Measurements from ENCODE around the gene RBM43.
"Not testable (repeated sequence)": the region's sequence is repeated elsewhere in the genome, so short reads cannot be mapped to it uniquely, and the experiment has no call there.

Gene RBM43

GRCh38 chr2:151240433-151240832 is 21.2 kb downstream of the RBM43 start:
- in situ Hi-C loops (cut with HindIII; ENCODE audit: low pct_ligation_motif_present, low sequenced_read_pairs) = loop anchor here (25.0 kb wide), 1 partner anchor 1628 kb away; no protein-coding TSS in a partner anchor
- TF ChIP-seq CTCF (IDR thresholded peaks at IDR 0.05; ENCODE audit: low read depth, low read length, missing control alignments) = no peak
- no peaks in the 10 kb centered on the region for H3K36me3 ChIP-seq (replicated peaks)
- no peak overlapping the region for H3K4me3 ChIP-seq (ENCODE audit: low read depth, low read length)
- no peaks in the 10 kb centered on the region for H3K27me3 ChIP-seq (replicated peaks)
- no peak overlapping the region for H3K27ac ChIP-seq
- DNase-seq = no peak

- Histone ChIP-seq H3K27me3 (replicated peaks) (no peaks in the 10 kb centered on the region), H3K4me3 (ENCODE audit: low read depth, low read length) (no peak overlapping the region), H3K27ac (no peak overlapping the region), H3K36me3 (replicated peaks) (no peaks in the 10 kb centered on the region)
- DNase-seq = no peak
- in situ Hi-C loops (cut with HindIII; ENCODE audit: low pct_ligation_motif_present, low sequenced_read_pairs) = loop anchor here (25.0 kb wide), 1 partner anchor 1627 kb away; no protein-coding TSS in a partner anchor
- no peak for TF ChIP-seq CTCF (IDR thresholded peaks at IDR 0.05; ENCODE audit: low read depth, low read length, missing control alignments)
Measured at GRCh38 chr2:151239624-151240023, 22.0 kb downstream of the RBM43 start.

DNA sequence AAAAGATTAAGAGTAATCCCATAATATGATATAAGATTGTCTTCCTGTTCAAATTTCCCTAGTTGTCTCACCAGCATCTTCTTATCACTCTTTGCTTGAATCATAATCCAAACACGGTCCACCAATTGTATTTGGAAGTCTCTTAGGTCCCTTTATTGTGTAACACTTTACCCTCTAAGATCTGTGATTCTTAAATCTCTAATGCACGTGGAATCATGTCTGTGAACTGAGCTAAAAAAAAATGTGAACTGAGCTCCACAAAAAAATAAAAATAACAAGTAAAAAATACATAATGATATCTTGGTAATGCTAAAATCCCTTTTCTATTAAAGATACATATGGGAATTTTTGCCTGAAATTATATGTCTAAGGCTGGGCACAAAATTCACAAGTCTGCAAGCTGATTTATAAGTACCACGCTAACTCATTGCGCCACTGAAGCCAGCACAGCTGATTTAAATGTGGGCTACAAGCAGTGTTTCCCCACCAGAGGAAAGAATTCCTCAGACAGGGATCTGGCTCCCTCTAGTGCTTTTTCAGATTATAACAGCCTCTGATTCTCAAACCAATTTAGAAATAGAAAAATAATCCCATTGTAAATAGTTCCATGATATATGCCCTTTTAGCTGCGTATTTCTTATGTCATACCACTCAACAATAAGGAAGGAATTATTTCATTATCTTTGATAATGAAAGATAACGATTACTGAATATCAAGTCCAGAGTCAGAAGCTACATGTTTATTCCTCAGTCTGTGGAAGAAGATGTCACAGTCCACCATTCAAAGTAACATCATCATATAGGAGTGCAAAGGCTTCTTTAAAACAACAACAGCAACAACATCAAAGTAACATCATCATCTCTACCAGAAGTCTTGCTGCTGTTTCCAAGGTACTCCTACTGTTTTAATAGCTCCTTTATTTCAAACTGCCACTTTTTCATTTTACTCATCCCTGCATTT is 22.9 kb downstream of the RBM43 start:
- in situ Hi-C loops (cut with HindIII; ENCODE audit: low pct_ligation_motif_present, low sequenced_read_pairs) = loop anchor here (25.0 kb wide), 1 partner anchor 1627 kb away; no protein-coding TSS in a partner anchor
- DNase-seq = peak; percentile 86
- Histone ChIP-seq H3K4me3 (ENCODE audit: low read depth, low read length) (no peak overlapping the region), H3K27me3 (replicated peaks) (no peaks in the 10 kb centered on the region), H3K36me3 (replicated peaks) (no peaks in the 10 kb centered on the region), H3K27ac (peak overlapping the region; percentile 43)
- peak; percentile 72 for TF ChIP-seq CTCF (IDR thresholded peaks at IDR 0.05; ENCODE audit: low read depth, low read length, missing control alignments)

- Histone ChIP-seq H3K36me3 (replicated peaks) (no peaks in the 10 kb centered on the region), H3K27me3 (replicated peaks) (no peaks in the 10 kb centered on the region), H3K27ac (no peak overlapping the region), H3K4me3 (ENCODE audit: low read depth, low read length) (no peak overlapping the region)
- in situ Hi-C loops (cut with HindIII; ENCODE audit: low pct_ligation_motif_present, low sequenced_read_pairs) = loop anchor here (25.0 kb wide), 1 partner anchor 1625 kb away; no protein-coding TSS in a partner anchor
- DNase-seq = peak; percentile 12
- no peak for TF ChIP-seq CTCF (IDR thresholded peaks at IDR 0.05; ENCODE audit: low read depth, low read length, missing control alignments)
Measured at GRCh38 chr2:151237422-151238025, 24.1 kb downstream of the RBM43 start.

DNA sequence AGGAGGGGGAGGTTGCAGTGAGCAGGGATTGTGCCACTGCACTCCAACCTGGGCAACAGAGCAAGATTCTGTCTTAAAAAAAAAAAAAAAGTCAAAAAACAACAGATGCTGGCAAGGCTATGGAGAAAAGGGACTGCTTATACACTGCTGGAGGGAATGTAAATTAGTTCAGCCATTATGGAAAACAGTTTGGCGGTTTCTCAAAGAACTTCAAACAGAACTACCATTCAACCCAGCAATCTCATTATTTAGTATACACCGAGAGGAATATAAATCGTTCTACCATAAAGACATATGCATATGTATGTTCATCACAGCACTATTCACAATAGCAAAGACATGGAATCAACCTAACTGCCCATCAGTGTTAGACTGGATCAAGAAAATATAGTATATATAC is 27.9 kb downstream of the RBM43 start:
- H3K27me3 ChIP-seq (replicated peaks); H3K4me3 ChIP-seq (ENCODE audit: low read depth, low read length); H3K36me3 ChIP-seq (replicated peaks); DNase-seq; H3K27ac ChIP-seq: not testable (repeated sequence)
- in situ Hi-C loops (cut with HindIII; ENCODE audit: low pct_ligation_motif_present, low sequenced_read_pairs) = loop anchor here (25.0 kb wide), 1 partner anchor 1621 kb away; no protein-coding TSS in a partner anchor

DNA sequence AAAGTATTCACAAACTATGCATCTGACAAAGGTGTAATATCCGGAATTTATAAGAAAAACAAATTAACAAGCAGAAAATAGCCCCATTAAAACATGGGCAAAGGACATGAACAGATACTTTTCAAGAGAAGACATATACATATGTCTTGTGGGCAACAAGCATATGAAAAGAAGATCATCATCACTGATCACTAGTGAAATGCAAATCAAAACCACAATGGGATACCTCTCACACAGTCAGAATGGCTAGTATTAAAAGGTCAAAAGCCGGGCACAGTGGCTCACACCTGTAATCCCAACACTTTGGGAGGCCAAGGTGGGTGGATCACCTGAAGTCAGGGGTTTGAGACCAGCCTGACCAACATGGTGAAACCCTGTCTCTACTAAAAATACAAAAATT is 28.4 kb downstream of the RBM43 start:
- not testable (repeated sequence) for DNase-seq; H3K4me3 ChIP-seq (ENCODE audit: low read depth, low read length); H3K27ac ChIP-seq; H3K27me3 ChIP-seq (replicated peaks); H3K36me3 ChIP-seq (replicated peaks)
- in situ Hi-C loops (cut with HindIII; ENCODE audit: low pct_ligation_motif_present, low sequenced_read_pairs) = loop anchor here (25.0 kb wide), 1 partner anchor 1621 kb away; no protein-coding TSS in a partner anchor
